SH-SY5Y (cell line): Measurements from ENCODE around the gene ETFA.

ENCODE experiments used
- GATA2 ChIP-seq: IDR thresholded peaks from 2 replicates; pipeline ENCODE4 v1.6.1; 2011; ENCODE audit warnings: mild to moderate bottlenecking, low read depth, low read length
- GATA3 ChIP-seq: IDR thresholded peaks from 2 replicates; pipeline ENCODE4 v1.6.1; 2011; ENCODE audit warnings: low read depth, mild to moderate bottlenecking, low read length, moderate library complexity

DNA sequence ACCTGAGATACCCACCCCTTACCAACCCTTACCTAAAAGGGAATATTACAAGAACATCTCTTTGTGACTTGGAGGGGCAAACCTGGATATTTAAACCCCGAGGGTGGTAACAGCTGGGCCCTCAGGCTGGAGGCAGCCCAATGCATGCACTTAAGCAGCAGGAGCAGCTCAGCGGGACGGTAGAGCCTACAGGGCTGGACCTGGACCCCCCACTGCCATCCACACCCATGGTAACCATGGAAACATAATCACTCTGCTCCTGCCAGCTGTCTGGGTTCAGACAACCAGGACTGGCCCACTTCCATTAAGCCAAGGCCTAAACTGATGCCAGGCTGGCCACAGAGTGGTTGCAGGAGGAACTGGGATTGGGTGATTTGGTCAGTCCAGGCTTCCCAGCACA is 52.8 kb downstream of the ETFA start:
- TF ChIP-seq GATA2 (no peak), GATA3 (no peak)
